ENCODE measurements around the gene KRTAP10-6. TPM values are rescaled to one million over a fixed set of nuclear protein-coding genes. Genes with fewer than 3 reads are reported as not detected.
"Not testable (repeated sequence)": the region's sequence is repeated elsewhere in the genome, so short reads cannot be mapped to it uniquely, and the experiment has no call there.

Gene KRTAP10-6
- total and polyA plus RNA-seq, 7 experiments from 2014 or later = not detected

GRCh38 chr21:44591801-44592130, 539 bp downstream of the KRTAP10-6 start:
- ATAC-seq; H3K27me3 ChIP-seq (ENCODE audit: control insufficient read depth in 2 of 2, insufficient read depth in 2 of 2, low read length in 2 of 2); H3K27ac ChIP-seq (ENCODE audit: low read depth, low read length); H3K4me1 ChIP-seq (ENCODE audit: control insufficient read depth in 2 of 2, insufficient read depth in 2 of 2, low read length in 2 of 2); H3K36me3 Mint-ChIP-seq; H3K4me3 Mint-ChIP-seq; H3K9me3 ChIP-seq (ENCODE audit: control insufficient read depth in 2 of 3, low read length in 3 of 3); H3K4me3 ChIP-seq (ENCODE audit: low read length); CTCF ChIA-PET; H3K4me1 Mint-ChIP-seq; H3K27ac Mint-ChIP-seq; H3K36me3 ChIP-seq (ENCODE audit: control insufficient read depth in 2 of 3, insufficient read depth in 3 of 3, low read length in 3 of 3); H3K9me3 Mint-ChIP-seq; DNase-seq: not testable (repeated sequence)
- POLR2A ChIA-PET = interaction anchor here (1.1 kb wide), 1 partner anchor 66 kb away, joined by 3 read pairs; the partner anchor contains the start of gene KRTAP12-3
- peaks cover 0 to 25% (median 9%) of the 10 kb centered on the region in 5 donors for H3K27me3 Mint-ChIP-seq
- intact Hi-C loops (cut with micrococcal nuclease) = loop anchor here (1.0 to 2.0 kb wide), 2 partner anchors 18 to 47 kb away; partner anchors contain the start of gene KRTAP10-4 (in 1 of the 2)

- ATAC-seq; H3K27ac ChIP-seq (ENCODE audit: low read depth, low read length); H3K9me3 Mint-ChIP-seq; H3K36me3 ChIP-seq (ENCODE audit: control insufficient read depth in 2 of 3, insufficient read depth in 3 of 3, low read length in 3 of 3); CTCF ChIA-PET; H3K4me3 ChIP-seq (ENCODE audit: low read length); H3K4me1 Mint-ChIP-seq; H3K4me3 Mint-ChIP-seq; H3K4me1 ChIP-seq (ENCODE audit: control insufficient read depth in 2 of 2, insufficient read depth in 2 of 2, low read length in 2 of 2); H3K27me3 ChIP-seq (ENCODE audit: control insufficient read depth in 2 of 2, insufficient read depth in 2 of 2, low read length in 2 of 2); H3K9me3 ChIP-seq (ENCODE audit: control insufficient read depth in 2 of 3, low read length in 3 of 3); DNase-seq; POLR2A ChIA-PET; H3K36me3 Mint-ChIP-seq: not testable (repeated sequence)
- intact Hi-C loops (cut with micrococcal nuclease) = loop anchor here in 1 of 2 donors (2.0 kb wide), 1 partner anchor 48 kb away; no protein-coding TSS in a partner anchor
- H3K27me3 Mint-ChIP-seq = peaks cover 0 to 29% (median 15%) of the 10 kb centered on the region in 5 donors
- peak overlapping the region in 1 of 9 donors; percentile 78 for H3K27ac Mint-ChIP-seq
Observed at GRCh38 chr21:44590897-44591800, 1.2 kb downstream of the KRTAP10-6 start.

GRCh38 chr21:44590311-44590721, 2.0 kb downstream of the KRTAP10-6 start:
- Mint-ChIP-seq H3K9me3 (peaks cover 0 to 6% (median 0%) of the 10 kb centered on the region in 11 donors), H3K4me1 (peaks cover 0 to 5% (median 2%) of the 10 kb centered on the region in 7 donors), H3K27ac (no peak overlapping the region), H3K27me3 (peaks cover 0 to 36% (median 21%) of the 10 kb centered on the region in 5 donors), H3K36me3 (peaks cover 0 to 4% (median 0%) of the 10 kb centered on the region in 5 donors), H3K4me3 (no peak overlapping the region)
- H3K9me3 ChIP-seq (ENCODE audit: control insufficient read depth in 2 of 3, low read length in 3 of 3) = no peaks in the 10 kb centered on the region
- H3K27me3 ChIP-seq (ENCODE audit: control insufficient read depth in 2 of 2, insufficient read depth in 2 of 2, low read length in 2 of 2) = no peaks in the 10 kb centered on the region
- ChIA-PET POLR2A (no interaction called here), CTCF (no interaction called here)
- H3K4me3 ChIP-seq (ENCODE audit: low read length) = no peak overlapping the region
- no peaks in the 10 kb centered on the region for H3K4me1 ChIP-seq (ENCODE audit: control insufficient read depth in 2 of 2, insufficient read depth in 2 of 2, low read length in 2 of 2)
- H3K36me3 ChIP-seq (ENCODE audit: control insufficient read depth in 2 of 3, insufficient read depth in 3 of 3, low read length in 3 of 3) = no peaks in the 10 kb centered on the region
- DNase-seq (no peak), ATAC-seq (no peak)
- H3K27ac ChIP-seq (ENCODE audit: low read depth, low read length) = no peak overlapping the region
- intact Hi-C loops (cut with micrococcal nuclease) = loop anchor here in 1 of 2 donors (2.0 kb wide), 1 partner anchor 48 kb away; no protein-coding TSS in a partner anchor

GRCh38 chr21:44589586-44590305, 2.6 kb downstream of the KRTAP10-6 start:
- Histone ChIP-seq H3K27ac (ENCODE audit: low read depth, low read length) (no peak overlapping the region), H3K4me3 (ENCODE audit: low read length) (no peak overlapping the region), H3K9me3 (ENCODE audit: control insufficient read depth in 2 of 3, low read length in 3 of 3) (no peaks in the 10 kb centered on the region), H3K27me3 (ENCODE audit: control insufficient read depth in 2 of 2, insufficient read depth in 2 of 2, low read length in 2 of 2) (no peaks in the 10 kb centered on the region), H3K36me3 (ENCODE audit: control insufficient read depth in 2 of 3, insufficient read depth in 3 of 3, low read length in 3 of 3) (no peaks in the 10 kb centered on the region), H3K4me1 (ENCODE audit: control insufficient read depth in 2 of 2, insufficient read depth in 2 of 2, low read length in 2 of 2) (no peaks in the 10 kb centered on the region)
- peaks cover 0 to 38% (median 21%) of the 10 kb centered on the region in 5 donors for H3K27me3 Mint-ChIP-seq
- DNase-seq (no peak), ATAC-seq (no peak)
- H3K27ac Mint-ChIP-seq = peak overlapping the region in 1 of 9 donors; percentile 28
- ChIA-PET POLR2A (no interaction called here), CTCF (no interaction called here)
- H3K4me1 Mint-ChIP-seq = peaks cover 0 to 2% (median 0%) of the 10 kb centered on the region in 7 donors
- H3K4me3 Mint-ChIP-seq = no peak overlapping the region
- intact Hi-C loops (cut with micrococcal nuclease) = loop anchor here (2.0 to 10.0 kb wide), 2 partner anchors 49 to 65 kb away; partner anchors contain the start of genes KRTAP12-3 (in 1 of the 2) and KRTAP12-4 (in 1 of the 2)
- peaks cover 0 to 6% (median 0%) of the 10 kb centered on the region in 11 donors for H3K9me3 Mint-ChIP-seq
- peaks cover 0 to 4% (median 0%) of the 10 kb centered on the region in 5 donors for H3K36me3 Mint-ChIP-seq

GRCh38 chr21:44589094-44589493, 3.2 kb downstream of the KRTAP10-6 start:
- Mint-ChIP-seq H3K27me3 (peaks cover 0 to 42% (median 21%) of the 10 kb centered on the region in 5 donors), H3K36me3 (peaks cover 0 to 4% (median 0%) of the 10 kb centered on the region in 5 donors), H3K27ac (peak overlapping the region in 1 of 9 donors; percentile 28), H3K9me3 (peaks cover 0 to 6% (median 0%) of the 10 kb centered on the region in 11 donors), H3K4me3 (no peak overlapping the region), H3K4me1 (peaks cover 2 to 6% (median 5%) of the 10 kb centered on the region in 7 donors)
- H3K27me3 ChIP-seq (ENCODE audit: control insufficient read depth in 2 of 2, insufficient read depth in 2 of 2, low read length in 2 of 2) = no peaks in the 10 kb centered on the region
- H3K4me3 ChIP-seq (ENCODE audit: low read length) = no peak overlapping the region
- ChIA-PET CTCF (no interaction called here), POLR2A (no interaction called here)
- DNase-seq (no peak), ATAC-seq (no peak)
- no peaks in the 10 kb centered on the region for H3K36me3 ChIP-seq (ENCODE audit: control insufficient read depth in 2 of 3, insufficient read depth in 3 of 3, low read length in 3 of 3)
- no peak overlapping the region for H3K27ac ChIP-seq (ENCODE audit: low read depth, low read length)
- H3K4me1 ChIP-seq (ENCODE audit: control insufficient read depth in 2 of 2, insufficient read depth in 2 of 2, low read length in 2 of 2) = no peaks in the 10 kb centered on the region
- H3K9me3 ChIP-seq (ENCODE audit: control insufficient read depth in 2 of 3, low read length in 3 of 3) = no peaks in the 10 kb centered on the region
- intact Hi-C loops (cut with micrococcal nuclease) = loop anchor here in 1 of 2 donors (10.0 kb wide), 1 partner anchor 66 kb away; the partner anchor contains the start of genes KRTAP12-3 and KRTAP12-4

GRCh38 chr21:44585892-44586291, 6.4 kb downstream of the KRTAP10-6 start:
- Histone ChIP-seq H3K4me3 (ENCODE audit: low read length) (no peak overlapping the region), H3K36me3 (ENCODE audit: control insufficient read depth in 2 of 3, insufficient read depth in 3 of 3, low read length in 3 of 3) (no peaks in the 10 kb centered on the region), H3K9me3 (ENCODE audit: control insufficient read depth in 2 of 3, low read length in 3 of 3) (no peaks in the 10 kb centered on the region), H3K4me1 (ENCODE audit: control insufficient read depth in 2 of 2, insufficient read depth in 2 of 2, low read length in 2 of 2) (peaks cover 0 to 8% of the 10 kb centered on the region in 2 donors), H3K27ac (ENCODE audit: low read depth, low read length) (no peak overlapping the region), H3K27me3 (ENCODE audit: control insufficient read depth in 2 of 2, insufficient read depth in 2 of 2, low read length in 2 of 2) (no peaks in the 10 kb centered on the region)
- peak overlapping the region in 1 of 9 donors; percentile 25 for H3K27ac Mint-ChIP-seq
- peaks cover 0 to 12% (median 5%) of the 10 kb centered on the region in 5 donors for H3K36me3 Mint-ChIP-seq
- ChIA-PET CTCF (no interaction called here), POLR2A (no interaction called here)
- H3K4me3 Mint-ChIP-seq = no peak overlapping the region
- intact Hi-C loops (cut with micrococcal nuclease) = loop anchor here in 1 of 2 donors (10.0 kb wide), 1 partner anchor 69 kb away; the partner anchor contains the start of genes KRTAP12-3 and KRTAP12-4
- ATAC-seq = no peak
- peaks cover 0 to 24% (median 8%) of the 10 kb centered on the region in 11 donors for H3K9me3 Mint-ChIP-seq
- peaks cover 5 to 34% (median 23%) of the 10 kb centered on the region in 7 donors for H3K4me1 Mint-ChIP-seq
- no peak for DNase-seq
- peaks cover 0 to 42% (median 25%) of the 10 kb centered on the region in 5 donors for H3K27me3 Mint-ChIP-seq

Data from naive thymus-derived CD4-positive, alpha-beta T cell (primary cell).